Naive B cell (primary cell): Measurements from ENCODE around the gene EEPD1. TPM values are rescaled to one million over a fixed set of nuclear protein-coding genes. Genes with fewer than 3 reads are reported as not detected.

Experiments
- ATAC-seq, 2 donors: fragments of 150-1000 bp; cut with Tn5 transposase; 2 replicates each; pipeline ENCODE4 v1.10.0; 2021; ENCODE audit warnings: low read depth in 2 of 2, mild to moderate bottlenecking in 2 of 2, moderate library complexity in 2 of 2
- DNase-seq: peaks from one replicate; pipeline ENCODE4 v3.0.0; 2022
- H3K27ac Mint-ChIP-seq, 6 donors: one replicate each; pipeline ENCODE4 v1.8.0; 2020 to 2022; ENCODE audit warnings: mild to moderate bottlenecking in 6 of 6, mixed read lengths in 6 of 6, moderate library complexity in 5 of 6, inconsistent platforms in 2 of 6
- H3K27me3 Mint-ChIP-seq, 3 donors: one replicate each; pipeline ENCODE4 v1.8.0; 2021 to 2022; ENCODE audit warnings: mixed read lengths in 3 of 3, mild to moderate bottlenecking in 1 of 3
- H3K36me3 Mint-ChIP-seq, 2 donors: one replicate each; pipeline ENCODE4 v1.8.0; 2020 to 2022; ENCODE audit warnings: mixed read lengths in 2 of 2, inconsistent platforms in 1 of 2, mild to moderate bottlenecking in 1 of 2
- H3K4me1 Mint-ChIP-seq, 3 donors: one replicate each; pipeline ENCODE4 v1.8.0; 2020 to 2022; ENCODE audit warnings: mixed read lengths in 3 of 3, inconsistent platforms in 1 of 3, mild to moderate bottlenecking in 1 of 3, moderate library complexity in 1 of 3
- H3K4me3 Mint-ChIP-seq, 8 donors: one replicate each; pipeline ENCODE4 v1.8.0; 2020 to 2022; ENCODE audit warnings: mild to moderate bottlenecking in 8 of 8, mixed read lengths in 8 of 8, moderate library complexity in 8 of 8, inconsistent platforms in 2 of 8
- H3K9me3 Mint-ChIP-seq, 7 donors: one replicate each; pipeline ENCODE4 v1.8.0; 2020 to 2022; ENCODE audit warnings: mixed read lengths in 7 of 7, mild to moderate bottlenecking in 5 of 7, inconsistent platforms in 2 of 7, moderate library complexity in 1 of 7
- polyA plus RNA-seq, 6 donors: library from polyadenylated mRNA; unstranded; fragments of 300-500 nt; fragmentation: Illumina TruSeq; gene quantifications; one replicate each; pipeline ENCODE4 v1.2.3, GENCODE V29; 2021; ENCODE audit warnings: low read depth in 6 of 6

EEPD1 gene
- polyA plus RNA-seq, 6 donors from 2014 or later = 0.18 to 0.25 (median 0.20) TPM; not detected in 3

- Mint-ChIP-seq H3K9me3 (peaks cover 0 to 12% (median 5%) of the 10 kb centered on the region in 7 donors), H3K27me3 (peaks cover 0 to 4% (median 4%) of the 10 kb centered on the region in 3 donors), H3K4me1 (peaks cover 3 to 21% (median 20%) of the 10 kb centered on the region in 3 donors), H3K4me3 (no peak overlapping the region), H3K36me3 (peaks cover 0 to 6% of the 10 kb centered on the region in 2 donors), H3K27ac (no peak overlapping the region)
- ATAC-seq (no peak), DNase-seq (no peak)
Measured at GRCh38 chr7:36261019-36261754, 108.1 kb downstream of the EEPD1 start.

GRCh38 chr7:36262309-36263094 lies 109.4 kb downstream of the EEPD1 start:
- Mint-ChIP-seq H3K27ac (no peak overlapping the region), H3K9me3 (peaks cover 0 to 7% (median under 1%) of the 10 kb centered on the region in 7 donors), H3K27me3 (peaks cover 3 to 4% (median 4%) of the 10 kb centered on the region in 3 donors), H3K4me3 (no peak overlapping the region), H3K4me1 (peaks cover 3 to 21% (median 20%) of the 10 kb centered on the region in 3 donors), H3K36me3 (peaks cover 0 to 6% of the 10 kb centered on the region in 2 donors)
- ATAC-seq (no peak), DNase-seq (no peak)

- DNase-seq (no peak), ATAC-seq (no peak)
- H3K4me3 Mint-ChIP-seq = no peak overlapping the region
- H3K27ac Mint-ChIP-seq = no peak overlapping the region
- peaks cover 0 to 10% (median 0%) of the 10 kb centered on the region in 7 donors for H3K9me3 Mint-ChIP-seq
- peaks cover 0 to 8% of the 10 kb centered on the region in 2 donors for H3K36me3 Mint-ChIP-seq
- peaks cover 4 to 6% (median 4%) of the 10 kb centered on the region in 3 donors for H3K27me3 Mint-ChIP-seq
- H3K4me1 Mint-ChIP-seq = peaks cover 3 to 21% (median 20%) of the 10 kb centered on the region in 3 donors
Measured at GRCh38 chr7:36263095-36263484, 110.0 kb downstream of the EEPD1 start.

GRCh38 chr7:36264123-36264801 lies 111.2 kb downstream of the EEPD1 start:
- ATAC-seq (peak; percentile 42 to 67), DNase-seq (no peak)
- H3K27me3 Mint-ChIP-seq = peaks cover under 1 to 6% (median 4%) of the 10 kb centered on the region in 3 donors
- H3K27ac Mint-ChIP-seq = no peak overlapping the region
- H3K4me1 Mint-ChIP-seq = peaks cover 3 to 21% (median 20%) of the 10 kb centered on the region in 3 donors
- H3K4me3 Mint-ChIP-seq = peak overlapping the region in 1 of 8 donors; percentile 16
- peaks cover 0 to 10% (median 0%) of the 10 kb centered on the region in 7 donors for H3K9me3 Mint-ChIP-seq
- peaks cover 0 to 8% of the 10 kb centered on the region in 2 donors for H3K36me3 Mint-ChIP-seq

GRCh38 chr7:36264913-36265516 lies 112.0 kb downstream of the EEPD1 start:
- no peak for ATAC-seq
- H3K4me3 Mint-ChIP-seq = no peak overlapping the region
- peaks cover 3 to 21% (median 20%) of the 10 kb centered on the region in 3 donors for H3K4me1 Mint-ChIP-seq
- peaks cover 0 to 8% of the 10 kb centered on the region in 2 donors for H3K36me3 Mint-ChIP-seq
- no peak for DNase-seq
- H3K27me3 Mint-ChIP-seq = peaks cover 0 to 6% (median 4%) of the 10 kb centered on the region in 3 donors
- peaks cover 0 to 10% (median 0%) of the 10 kb centered on the region in 7 donors for H3K9me3 Mint-ChIP-seq
- H3K27ac Mint-ChIP-seq = peak overlapping the region in 2 of 6 donors; percentile 84 to 95

GRCh38 chr7:36265680-36266079 lies 112.6 kb downstream of the EEPD1 start:
- Mint-ChIP-seq H3K27ac (peak overlapping the region in 2 of 6 donors; percentile 84 to 95), H3K36me3 (peaks cover 0 to 8% of the 10 kb centered on the region in 2 donors), H3K4me1 (peaks cover 3 to 21% (median 20%) of the 10 kb centered on the region in 3 donors), H3K4me3 (peak overlapping the region in 1 of 8 donors; percentile 1), H3K9me3 (peaks cover 0 to 10% (median 0%) of the 10 kb centered on the region in 7 donors), H3K27me3 (peaks cover 0 to 6% (median 4%) of the 10 kb centered on the region in 3 donors)
- DNase-seq (no peak), ATAC-seq (no peak)

- DNase-seq (no peak), ATAC-seq (no peak)
- peaks cover 0 to 6% (median 4%) of the 10 kb centered on the region in 3 donors for H3K27me3 Mint-ChIP-seq
- peaks cover 3 to 21% (median 20%) of the 10 kb centered on the region in 3 donors for H3K4me1 Mint-ChIP-seq
- H3K9me3 Mint-ChIP-seq = peaks cover 0 to 10% (median 0%) of the 10 kb centered on the region in 7 donors
- H3K4me3 Mint-ChIP-seq = no peak overlapping the region
- H3K36me3 Mint-ChIP-seq = peaks cover 0 to 8% of the 10 kb centered on the region in 2 donors
- no peak overlapping the region for H3K27ac Mint-ChIP-seq
Measured at GRCh38 chr7:36266190-36266589, 113.1 kb downstream of the EEPD1 start.

- Mint-ChIP-seq H3K4me3 (no peak overlapping the region), H3K36me3 (peaks cover 0 to 8% of the 10 kb centered on the region in 2 donors), H3K4me1 (peaks cover 3 to 21% (median 20%) of the 10 kb centered on the region in 3 donors), H3K9me3 (peaks cover 0 to 10% (median 0%) of the 10 kb centered on the region in 7 donors), H3K27me3 (peaks cover 0 to 6% (median 4%) of the 10 kb centered on the region in 3 donors), H3K27ac (no peak overlapping the region)
- ATAC-seq (no peak), DNase-seq (no peak)
Measured at GRCh38 chr7:36266683-36267082, 113.6 kb downstream of the EEPD1 start.

GRCh38 chr7:36272211-36272566 lies 119.1 kb downstream of the EEPD1 start:
- peaks cover 0 to 6% (median 0%) of the 10 kb centered on the region in 7 donors for H3K9me3 Mint-ChIP-seq
- DNase-seq = no peak
- peaks cover 0 to 6% (median 4%) of the 10 kb centered on the region in 3 donors for H3K27me3 Mint-ChIP-seq
- peak overlapping the region in 1 of 6 donors; percentile 21 for H3K27ac Mint-ChIP-seq
- H3K36me3 Mint-ChIP-seq = peaks cover 0 to 5% of the 10 kb centered on the region in 2 donors
- no peak overlapping the region for H3K4me3 Mint-ChIP-seq
- no peak for ATAC-seq
- no peaks in the 10 kb centered on the region for H3K4me1 Mint-ChIP-seq

GRCh38 chr7:36272567-36273269 lies 119.7 kb downstream of the EEPD1 start:
- no peak overlapping the region for H3K4me3 Mint-ChIP-seq
- H3K27ac Mint-ChIP-seq = no peak overlapping the region
- DNase-seq (no peak), ATAC-seq (no peak)
- H3K4me1 Mint-ChIP-seq = no peaks in the 10 kb centered on the region
- H3K36me3 Mint-ChIP-seq = peaks cover 0 to under 1% of the 10 kb centered on the region in 2 donors
- H3K27me3 Mint-ChIP-seq = peaks cover 0 to 4% (median under 1%) of the 10 kb centered on the region in 3 donors
- H3K9me3 Mint-ChIP-seq = peaks cover 0 to 1% (median 0%) of the 10 kb centered on the region in 7 donors

- peak overlapping the region in 1 of 8 donors; percentile 60 for H3K4me3 Mint-ChIP-seq
- H3K4me1 Mint-ChIP-seq = no peaks in the 10 kb centered on the region
- H3K27ac Mint-ChIP-seq = no peak overlapping the region
- DNase-seq = no peak
- H3K27me3 Mint-ChIP-seq = peaks cover 0 to under 1% (median 0%) of the 10 kb centered on the region in 3 donors
- no peak for ATAC-seq
- no peaks in the 10 kb centered on the region for H3K9me3 Mint-ChIP-seq
- H3K36me3 Mint-ChIP-seq = no peaks in the 10 kb centered on the region
Measured at GRCh38 chr7:36273836-36274235, 120.8 kb downstream of the EEPD1 start.

- Mint-ChIP-seq H3K4me3 (no peak overlapping the region), H3K27ac (no peak overlapping the region), H3K27me3 (peaks cover 0 to 15% (median 13%) of the 10 kb centered on the region in 3 donors), H3K36me3 (no peaks in the 10 kb centered on the region), H3K4me1 (no peaks in the 10 kb centered on the region), H3K9me3 (no peaks in the 10 kb centered on the region)
- ATAC-seq = no peak
- DNase-seq = no peak
Measured at GRCh38 chr7:36275735-36276284, 122.8 kb downstream of the EEPD1 start.
